GM18505 (cell line): ENCODE data around the gene PTPA.
"Not testable (repeated sequence)": the region's sequence is repeated elsewhere in the genome, so short reads cannot be mapped to it uniquely, and the experiment has no call there.

Experiments used
- ATAC-seq: cut with Tn5 transposase; IDR thresholded peaks from one replicate; pipeline ENCODE4 v1.9.1; 2021; ENCODE audit not compliant: unreplicated experiment
- POLR2A ChIP-seq: IDR thresholded peaks from 4 replicates; pipeline ENCODE4 v1.6.1; 2011; ENCODE audit warnings: borderline replicate concordance; ENCODE audit not compliant: insufficient read depth, insufficient read length; ENCODE audit errors: extremely low read depth

PTPA gene

DNA sequence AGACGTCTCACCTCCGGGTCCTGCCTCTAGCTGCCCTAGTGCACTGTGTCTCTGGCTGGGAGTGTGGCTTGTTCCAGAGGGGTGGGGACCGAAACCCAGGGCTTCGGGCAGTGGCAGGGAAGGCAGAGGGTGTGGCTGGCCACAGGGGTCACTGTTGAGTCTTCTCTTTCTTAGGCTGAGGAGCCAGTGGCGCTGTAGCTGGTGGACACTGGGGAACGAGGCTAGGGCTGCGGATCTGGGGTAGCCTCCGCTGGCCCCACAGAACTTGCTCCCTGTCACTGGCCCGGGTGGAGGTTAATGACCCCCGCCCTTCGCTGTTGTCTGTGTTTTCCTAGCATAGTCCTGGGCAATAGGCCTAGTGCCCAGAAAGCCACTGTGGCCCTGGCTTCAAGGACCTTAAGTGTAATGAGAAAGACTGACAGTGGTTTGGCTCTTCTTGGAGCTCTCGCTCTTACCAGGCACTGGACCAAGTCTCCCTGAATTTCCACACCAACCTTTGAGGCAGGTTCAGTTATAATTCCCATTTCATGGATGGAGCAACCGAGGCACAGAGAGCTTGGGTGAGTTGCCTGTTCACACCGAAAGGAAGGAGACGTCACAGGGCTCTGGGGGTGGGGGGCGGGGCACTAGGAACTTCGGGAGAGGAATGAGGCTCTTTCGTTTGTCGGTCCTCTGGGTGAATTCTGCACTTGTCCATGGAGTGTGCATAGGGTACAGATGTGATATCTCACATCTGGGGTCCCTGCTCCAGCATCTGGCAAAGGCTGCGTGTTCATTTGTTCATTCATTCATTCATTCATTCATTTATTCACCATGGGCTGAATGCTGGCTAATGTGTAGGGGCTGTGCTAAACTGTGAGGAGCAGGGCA is 71.6 kb downstream of the PTPA start:
- no peak for TF ChIP-seq POLR2A
- ATAC-seq = no peak

DNA sequence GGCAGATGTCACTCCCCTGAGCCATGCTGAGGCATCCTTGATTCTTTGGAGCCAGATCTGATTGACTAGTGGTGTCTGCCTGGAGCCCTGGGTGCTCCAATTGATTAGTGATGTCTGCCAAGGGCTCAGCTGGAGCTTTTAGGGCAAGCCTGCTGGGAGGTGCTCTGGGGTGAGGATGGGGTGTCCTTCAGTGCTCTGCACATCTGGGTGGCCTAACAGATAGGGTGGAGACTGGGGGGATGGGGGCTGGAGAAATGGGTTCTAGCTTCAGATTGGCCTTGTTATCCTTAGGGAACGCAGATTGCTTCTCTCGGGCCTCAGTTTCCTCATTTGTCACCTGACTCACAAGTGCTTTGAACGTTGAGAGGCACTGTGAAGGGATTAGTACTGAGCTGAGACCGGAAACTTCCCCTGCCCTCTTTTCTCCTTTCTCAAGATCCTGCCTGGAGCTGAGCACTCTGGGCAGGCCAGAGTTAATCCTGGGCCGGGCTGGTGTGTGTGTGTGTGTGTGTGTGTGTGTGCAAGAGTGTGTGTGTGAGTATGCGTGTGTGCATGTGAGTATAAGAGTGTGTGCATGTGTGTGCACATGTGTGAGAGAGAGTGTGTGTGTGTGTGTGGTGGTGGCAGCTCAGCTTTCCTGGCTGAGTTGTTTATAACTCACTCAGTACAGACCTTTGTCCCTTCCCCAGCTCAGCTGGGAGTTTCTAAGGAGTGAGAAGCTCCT is 72.4 kb downstream of the PTPA start:
- no peak for TF ChIP-seq POLR2A
- ATAC-seq = no peak

DNA sequence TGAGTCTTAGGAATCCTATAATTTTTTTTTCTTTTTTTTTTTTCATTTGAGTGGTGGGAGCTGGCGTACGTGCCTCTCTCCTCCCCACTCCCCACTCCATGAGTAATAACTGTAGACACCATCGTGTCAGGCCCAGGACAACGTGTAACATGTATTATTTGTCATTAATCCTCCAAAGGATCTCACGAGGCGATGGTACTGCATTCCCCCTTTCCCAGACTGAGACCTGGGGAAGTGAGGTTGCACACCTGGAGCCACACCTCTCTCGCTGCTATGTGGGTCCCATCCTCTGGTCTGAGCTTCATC is 73.0 kb downstream of the PTPA start:
- no peak for TF ChIP-seq POLR2A
- no peak for ATAC-seq

DNA sequence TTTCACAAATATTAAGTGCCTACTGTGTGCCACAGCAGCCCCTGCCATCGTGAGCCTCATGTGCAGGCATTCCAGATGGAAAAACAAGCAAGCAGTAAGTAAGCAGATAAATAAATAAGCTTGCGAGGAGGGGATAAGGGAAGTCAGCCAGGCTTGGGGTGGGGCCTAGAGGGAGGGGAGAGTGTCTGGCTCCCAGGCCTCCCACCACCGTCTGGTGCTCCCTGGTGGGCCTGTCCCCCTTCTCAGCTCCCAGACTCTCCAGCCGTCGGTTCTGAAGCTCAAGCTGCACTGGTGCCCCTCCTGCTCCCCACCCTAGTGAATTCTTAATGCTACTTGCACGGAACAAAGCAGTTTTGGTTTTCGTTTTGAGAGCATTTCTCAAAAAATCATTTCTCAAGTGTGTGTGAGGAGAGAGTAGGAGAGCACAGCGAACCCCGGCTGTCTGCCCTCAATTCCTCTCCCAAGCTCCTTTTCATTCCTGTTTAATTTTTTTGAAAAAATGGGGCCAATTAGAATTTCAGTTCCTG is 73.4 kb downstream of the PTPA start:
- no peak for TF ChIP-seq POLR2A
- no peak for ATAC-seq

DNA sequence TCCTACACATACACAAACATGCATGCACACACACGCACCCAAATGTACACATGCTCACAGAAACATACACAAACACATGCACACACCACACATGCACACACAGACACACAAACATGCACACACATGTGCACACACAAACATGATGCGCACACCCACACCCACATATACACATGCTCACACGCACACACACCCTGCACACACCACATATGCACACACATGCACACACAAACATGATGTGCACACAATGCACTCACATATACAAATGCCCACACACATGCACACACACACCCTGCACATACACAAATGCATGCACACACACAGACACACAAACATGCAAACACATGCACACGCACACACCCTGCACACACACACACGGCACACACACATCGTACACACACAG is 74.2 kb downstream of the PTPA start:
- no peak for TF ChIP-seq POLR2A
- no peak for ATAC-seq

DNA sequence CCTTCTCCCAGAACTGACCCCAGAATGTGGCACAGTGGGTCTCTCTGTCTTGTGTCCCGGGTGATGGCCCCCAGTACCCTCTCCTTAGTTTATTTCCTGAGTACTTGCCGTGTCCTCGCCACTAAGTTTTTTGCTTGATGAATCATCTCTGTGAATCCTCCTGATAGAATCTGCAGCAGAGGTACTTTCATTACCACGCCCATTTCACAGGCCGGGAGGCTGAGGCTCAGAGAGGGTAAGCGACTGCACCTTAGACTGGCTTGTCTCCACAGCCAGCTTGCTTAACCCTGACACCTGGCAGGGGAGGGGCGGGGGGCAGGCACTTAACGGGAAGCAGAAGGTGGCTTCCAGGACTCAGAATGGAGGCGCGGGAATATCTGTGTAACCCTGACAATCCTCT is 74.8 kb downstream of the PTPA start:
- no peak for ATAC-seq
- TF ChIP-seq POLR2A = no peak

DNA sequence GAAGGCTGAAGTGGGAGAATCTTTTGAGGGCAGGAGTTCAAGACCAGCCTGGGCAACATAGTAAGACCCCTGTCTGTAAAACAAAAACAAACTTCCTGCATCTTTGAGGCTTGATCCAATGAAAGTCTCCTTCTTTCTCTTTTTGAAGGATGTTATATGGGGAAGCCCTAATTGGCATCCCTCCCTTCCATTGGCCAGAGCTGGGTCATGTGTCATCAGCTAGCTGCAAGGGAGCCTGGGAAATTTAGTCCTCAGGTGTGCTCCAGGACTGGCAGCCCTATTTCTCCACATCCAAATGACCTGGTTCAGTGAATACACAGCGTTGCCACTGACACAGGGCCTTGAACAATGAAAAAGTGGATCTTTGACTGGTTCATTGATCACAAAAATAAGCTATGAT is 75.8 kb downstream of the PTPA start:
- no peak for ATAC-seq
- TF ChIP-seq POLR2A = no peak

DNA sequence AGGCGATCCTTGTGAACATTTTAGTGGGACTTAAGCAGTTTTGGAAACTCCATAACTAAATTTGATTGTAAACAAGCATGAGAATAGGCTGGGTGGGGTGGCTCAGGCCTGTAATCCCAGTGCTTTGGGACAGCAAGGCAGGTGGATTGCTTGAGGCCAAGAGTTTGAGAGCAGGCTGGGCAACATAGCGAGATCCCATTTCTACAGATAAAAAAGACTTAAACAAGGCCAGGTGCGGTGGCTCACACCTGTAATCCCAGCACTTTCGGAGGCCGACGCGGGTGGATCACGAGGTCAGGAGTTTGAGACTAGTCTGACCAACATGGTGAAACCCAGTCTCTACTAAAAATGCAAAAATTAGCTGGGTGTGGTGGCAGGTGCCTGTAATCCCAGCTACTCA is 78.8 kb downstream of the PTPA start:
- not testable (repeated sequence) for ATAC-seq

DNA sequence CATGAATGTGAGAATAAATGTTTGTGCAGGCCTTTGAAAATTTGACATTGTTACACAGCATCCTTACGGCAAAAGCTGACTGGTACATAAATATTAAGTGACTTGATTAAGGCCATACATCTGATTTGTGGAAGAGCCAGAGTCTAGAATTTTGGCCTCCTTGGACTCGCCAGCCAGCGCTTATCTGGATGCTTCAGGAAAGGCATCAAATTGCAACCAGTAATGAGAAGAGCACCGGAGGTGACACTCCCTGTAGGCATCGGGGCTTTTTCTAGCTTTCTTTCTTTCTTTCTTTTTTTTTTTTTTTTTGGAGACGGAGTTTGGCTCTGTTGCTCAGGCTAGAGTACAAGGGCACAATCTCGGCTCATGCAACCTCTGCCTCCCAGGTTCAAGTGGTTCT is 80.0 kb downstream of the PTPA start:
- no peak for ATAC-seq
- TF ChIP-seq POLR2A = no peak

DNA sequence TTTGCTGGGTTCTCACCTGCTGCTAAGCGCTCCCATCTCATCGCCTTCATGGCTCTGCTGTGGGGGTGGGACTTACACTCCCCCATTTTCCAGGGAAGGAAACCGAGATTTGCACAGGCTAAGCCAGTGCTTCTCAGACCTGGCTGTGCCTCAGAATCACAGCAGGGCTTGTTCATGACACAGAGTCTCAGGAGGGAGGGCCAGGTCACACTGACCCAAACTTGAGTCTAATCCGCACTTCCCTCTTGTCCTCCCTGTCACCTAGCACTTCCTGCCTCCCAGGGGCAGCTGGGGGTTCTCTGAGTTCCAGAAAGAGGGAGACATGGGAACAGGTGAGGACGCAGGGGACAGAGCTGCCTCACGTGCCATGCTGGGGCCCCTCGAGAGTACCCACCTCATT is 82.4 kb downstream of the PTPA start:
- ATAC-seq = no peak
- TF ChIP-seq POLR2A = no peak

DNA sequence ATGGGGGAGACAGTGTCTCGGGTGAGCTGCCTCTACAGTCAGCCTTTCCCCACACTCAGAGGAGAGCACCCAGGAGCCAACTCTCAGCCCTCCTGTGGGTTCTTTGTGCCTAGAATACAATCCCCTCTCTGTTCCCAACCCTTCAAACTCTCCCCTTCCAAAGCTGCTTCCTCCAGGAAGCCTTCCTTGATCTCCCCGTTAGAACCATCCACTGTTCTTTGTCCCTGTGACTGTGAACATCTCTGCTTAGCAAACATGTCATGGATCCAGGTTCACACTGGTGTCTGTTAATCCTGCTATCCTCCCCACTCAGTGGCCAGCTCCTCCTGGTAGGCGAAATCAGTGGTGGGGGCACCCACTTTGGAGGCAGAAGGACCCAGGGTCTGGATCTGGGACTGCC is 83.0 kb downstream of the PTPA start:
- no peak for ATAC-seq

DNA sequence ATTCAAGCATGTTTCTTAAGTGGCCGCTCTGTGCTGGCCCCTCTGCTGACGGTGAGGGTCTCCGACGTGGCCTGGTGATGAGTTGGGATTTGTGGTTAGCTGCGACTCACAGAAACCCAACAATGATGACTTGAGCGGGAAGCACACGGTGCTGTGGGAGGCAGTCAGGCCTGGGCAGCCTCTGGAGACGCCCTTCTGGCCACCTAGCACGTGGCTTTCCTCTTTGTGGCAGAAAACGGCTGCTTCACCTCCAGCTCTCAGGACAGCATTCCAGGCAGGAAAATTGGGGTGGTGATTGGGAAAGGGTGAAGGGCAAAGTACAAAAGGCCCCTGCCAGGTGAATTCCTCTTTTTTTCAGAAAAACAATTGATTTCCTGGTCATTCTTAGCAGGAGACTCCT is 84.4 kb downstream of the PTPA start:
- TF ChIP-seq POLR2A = no peak
- no peak for ATAC-seq

More for the DNA sequence above, 83.0 kb downstream of the PTPA start:
- no peak for TF ChIP-seq POLR2A

DNA sequence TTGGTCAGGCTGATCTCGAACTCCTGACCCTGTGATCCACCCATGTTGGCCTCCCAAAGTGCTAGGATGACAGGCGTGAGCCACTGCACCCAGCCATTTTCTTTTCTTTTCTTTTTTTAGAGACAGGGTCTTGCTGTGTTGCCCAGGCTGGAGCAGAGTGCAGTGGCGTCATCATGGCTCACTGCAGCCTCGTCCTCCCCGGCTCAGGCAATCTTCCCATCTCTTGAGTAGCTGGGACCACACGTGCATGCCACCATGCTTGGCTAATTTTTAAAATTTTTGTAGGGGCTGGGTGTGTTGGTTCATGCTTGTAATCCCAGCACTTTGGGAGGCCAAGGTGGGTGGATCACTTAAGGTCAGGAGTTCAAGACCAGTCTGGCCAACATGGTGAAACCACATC is 85.8 kb downstream of the PTPA start:
- ATAC-seq = not testable (repeated sequence)

DNA sequence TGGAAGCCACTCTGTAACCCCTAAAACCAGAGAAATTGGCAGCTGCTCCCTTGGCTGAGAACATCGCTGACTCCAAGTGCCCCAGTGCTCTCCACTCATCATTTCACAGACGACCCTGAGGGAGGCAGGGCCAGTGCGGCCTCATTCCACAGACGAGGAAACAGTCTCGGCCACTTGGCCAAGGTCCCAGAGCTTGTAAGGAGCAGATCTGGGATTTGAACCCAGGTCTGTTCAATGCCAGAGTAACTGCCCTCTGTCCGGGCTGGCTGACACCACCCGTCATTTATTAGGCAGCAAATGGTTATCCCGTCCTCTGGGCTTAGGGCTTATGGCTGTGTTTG is 86.7 kb downstream of the PTPA start:
- ATAC-seq = no peak
- TF ChIP-seq POLR2A = no peak
